GM19099 (cell line): ENCODE measurements around the gene HOXB8.

Experiments used
- POLR2A ChIP-seq: IDR thresholded peaks from 3 replicates; pipeline ENCODE4 v1.6.1; 2011; ENCODE audit warnings: low read depth; ENCODE audit not compliant: insufficient read length; ENCODE audit errors: extremely low read depth

HOXB8 gene

GRCh38 chr17:48562934-48563333, 52.2 kb downstream of the HOXB8 start:
- no peak for TF ChIP-seq POLR2A
